Neuronal stem cell (in vitro differentiated cells): Measurements from ENCODE around the gene KDM4C.

Experiments used
- DNase-seq: peaks from one replicate; pipeline ENCODE4 v3.0.0-alpha.2; 2013; ENCODE audit warnings: low spot score
- H2AFZ ChIP-seq: one replicate; pipeline ENCODE4 v1.6.1; 2013; ENCODE audit warnings: mild to moderate bottlenecking, low read length, inconsistent platforms
- H2AK5ac ChIP-seq: 2 replicates; pipeline ENCODE4 v1.6.1; 2013; ENCODE audit warnings: low read depth, mild to moderate bottlenecking, inconsistent platforms, low read length, moderate library complexity, mixed read lengths
- H2BK120ac ChIP-seq: 2 replicates; pipeline ENCODE4 v1.6.1; 2013; ENCODE audit warnings: low read depth, mild to moderate bottlenecking, inconsistent platforms, low read length, moderate library complexity, mixed read lengths
- H2BK12ac ChIP-seq: one replicate; pipeline ENCODE4 v1.6.1; 2013; ENCODE audit warnings: low read length, inconsistent platforms
- H2BK15ac ChIP-seq: 2 replicates; pipeline ENCODE4 v1.6.1; 2013; ENCODE audit warnings: mild to moderate bottlenecking, low read length, inconsistent platforms, mixed read lengths
- H2BK5ac ChIP-seq: one replicate; pipeline ENCODE4 v1.6.1; 2013; ENCODE audit warnings: inconsistent platforms, mild to moderate bottlenecking, low read length, moderate library complexity
- H3K14ac ChIP-seq: one replicate; pipeline ENCODE4 v1.6.1; 2013; ENCODE audit warnings: low read length, inconsistent platforms
- H3K18ac ChIP-seq: 2 replicates; pipeline ENCODE4 v1.6.1; 2013; ENCODE audit warnings: low read length, inconsistent platforms
- H3K23ac ChIP-seq: 2 replicates; pipeline ENCODE4 v1.6.1; 2013; ENCODE audit warnings: low read depth, mild to moderate bottlenecking, mixed read lengths, low read length, inconsistent platforms; ENCODE audit not compliant: poor library complexity
- H3K27ac ChIP-seq: replicated peaks from 3 replicates; pipeline ENCODE4 v1.5.1; 2013; ENCODE audit warnings: low read length, inconsistent platforms
- H3K27me3 ChIP-seq, 3 experiments: 2 replicates each; pipeline ENCODE4 v1.6.1; 2013; ENCODE audit warnings: low read length in 3 of 3, mild to moderate bottlenecking in 2 of 3, inconsistent platforms in 1 of 3, low read depth in 1 of 3, mixed read lengths in 1 of 3, moderate library complexity in 1 of 3; ENCODE audit not compliant: control insufficient read depth in 3 of 3, insufficient read depth in 3 of 3
- H3K36me3 ChIP-seq, 2 donors: replicated peaks in 1 of 2; 2 replicates each; pipeline ENCODE4 v1.6.1; 2013; ENCODE audit warnings: low read length in 2 of 2; ENCODE audit not compliant: control insufficient read depth in 2 of 2, insufficient read depth in 2 of 2
- H3K4ac ChIP-seq: 2 replicates; pipeline ENCODE4 v1.6.1; 2013; ENCODE audit warnings: inconsistent platforms, mild to moderate bottlenecking, low read length, moderate library complexity
- H3K4me1 ChIP-seq, 2 donors: 1 replicate in 1 of 2; 2 replicates in 1 of 2; pipeline ENCODE4 v1.6.1; 2013; ENCODE audit warnings: low read length in 2 of 2, low read depth in 1 of 2; ENCODE audit not compliant: control insufficient read depth in 2 of 2, insufficient read depth in 1 of 2
- H3K4me2 ChIP-seq: one replicate; pipeline ENCODE4 v1.6.1; 2013; ENCODE audit warnings: mild to moderate bottlenecking, low read length, inconsistent platforms; ENCODE audit not compliant: insufficient read depth, poor library complexity, severe bottlenecking
- H3K4me3 ChIP-seq, 2 donors: 2 replicates each; pipeline ENCODE4 v1.5.1; 2013; ENCODE audit warnings: low read length in 2 of 2, mild to moderate bottlenecking in 2 of 2, inconsistent platforms in 1 of 2, moderate library complexity in 1 of 2
- H3K79me1 ChIP-seq: one replicate; pipeline ENCODE4 v1.6.1; 2013; ENCODE audit warnings: low read depth, mild to moderate bottlenecking, inconsistent platforms, low read length, moderate library complexity
- H3K9ac ChIP-seq: one replicate; pipeline ENCODE4 v1.6.1; 2013; ENCODE audit warnings: mild to moderate bottlenecking, low read depth, low read length, inconsistent platforms; ENCODE audit not compliant: poor library complexity
- H3K9me3 ChIP-seq, 2 donors: replicated peaks in 1 of 2; 2 replicates each; pipeline versions ENCODE3 to v1.6.1; 2013; ENCODE audit warnings: low read length in 2 of 2, mild to moderate bottlenecking in 2 of 2, inconsistent platforms in 1 of 2, low read depth in 1 of 2, mixed read lengths in 1 of 2, moderate library complexity in 1 of 2; ENCODE audit not compliant: control insufficient read depth in 2 of 2, insufficient read depth in 1 of 2
- H4K8ac ChIP-seq: one replicate; pipeline ENCODE4 v1.6.1; 2013; ENCODE audit warnings: low read depth, mild to moderate bottlenecking, inconsistent platforms, low read length, moderate library complexity
- H4K91ac ChIP-seq: one replicate; pipeline ENCODE4 v1.6.1; 2013; ENCODE audit warnings: low read length, low read depth, mild to moderate bottlenecking, inconsistent platforms; ENCODE audit not compliant: poor library complexity
- WGBS, 2 donors: extraction: QIAGEN DNeasy Blood & Tissue Kit; methylation state at CpG; one replicate each; pipeline ENCODE4 v1.1.7; 2013; ENCODE audit warnings: missing lambda C conversion rate in 2 of 2, mixed read lengths in 1 of 2; ENCODE audit not compliant: insufficient read length in 2 of 2, insufficient replicate concordance in 1 of 2; ENCODE audit errors: extremely low coverage in 2 of 2; 5-methylcytosine and 5-hydroxymethylcytosine counted together

Gene KDM4C

DNA sequence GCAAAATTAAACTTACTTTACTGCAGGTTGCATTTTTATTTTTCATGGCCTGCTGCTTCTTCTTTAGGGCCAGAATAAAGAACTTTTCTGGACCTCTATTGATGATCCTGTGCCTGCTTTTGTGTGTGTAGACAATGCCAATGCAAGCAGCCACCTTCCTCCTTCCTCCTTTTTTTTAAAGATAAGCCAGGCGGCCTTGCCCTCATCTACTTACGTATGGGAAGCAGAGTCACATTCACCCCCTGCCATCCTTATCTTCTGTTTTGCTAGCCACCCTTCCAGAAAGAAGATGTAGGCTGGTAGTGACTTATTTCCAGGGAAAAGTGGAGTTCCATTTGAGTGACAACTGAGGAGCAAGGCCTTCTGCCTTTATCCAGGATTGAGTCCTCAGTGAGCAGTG lies 122.9 kb downstream of the KDM4C start:
- H3K79me1 ChIP-seq, result no peaks in the 10 kb centered on the region
- no peak overlapping the region for H4K8ac ChIP-seq
- H3K36me3 ChIP-seq, result no peaks in the 10 kb centered on the region
- H3K4me2 ChIP-seq, result no peak overlapping the region
- H2BK120ac ChIP-seq, result no peak overlapping the region
- WGBS, 2 donors, result no CpG with 5 or more reads among the region's 2 CpGs
- H3K23ac ChIP-seq, result no peak overlapping the region
- no peak overlapping the region for H2BK12ac ChIP-seq
- H3K4ac ChIP-seq, result no peak overlapping the region
- peaks cover 4 to 5% of the 10 kb centered on the region in 2 donors for H3K4me1 ChIP-seq
- H2AFZ ChIP-seq, result no peak overlapping the region
- no peak overlapping the region for H3K9ac ChIP-seq
- no peaks in the 10 kb centered on the region for H3K9me3 ChIP-seq
- H3K4me3 ChIP-seq, result no peak overlapping the region
- H2AK5ac ChIP-seq, result no peak overlapping the region
- no peak overlapping the region for H3K27ac ChIP-seq
- H3K18ac ChIP-seq, result no peak overlapping the region
- no peaks in the 10 kb centered on the region for H3K27me3 ChIP-seq
- no peak overlapping the region for H2BK15ac ChIP-seq
- no peak overlapping the region for H3K14ac ChIP-seq
- no peak overlapping the region for H2BK5ac ChIP-seq
- H4K91ac ChIP-seq, result no peak overlapping the region
- no peak for DNase-seq

DNA sequence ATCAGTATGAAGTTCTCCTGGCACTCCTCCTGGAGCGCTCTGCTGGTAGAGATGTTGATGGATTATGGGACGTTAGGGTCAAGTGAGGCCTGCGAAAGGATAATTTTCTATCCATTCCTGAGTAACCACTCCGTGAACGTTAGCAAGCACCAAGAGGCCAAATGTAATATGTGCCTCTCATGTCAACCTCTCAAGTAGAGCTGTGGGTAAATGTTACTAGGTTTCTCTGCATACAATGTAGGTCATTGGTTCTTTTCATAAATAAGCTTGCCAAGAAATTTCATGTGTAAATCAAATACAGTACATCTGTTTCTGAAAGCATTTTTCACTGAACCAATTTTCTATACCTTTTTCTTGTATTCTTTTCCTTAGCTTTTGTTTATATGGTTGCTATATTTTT lies 126.3 kb downstream of the KDM4C start:
- H2BK15ac ChIP-seq, result no peak overlapping the region
- H3K14ac ChIP-seq, result no peak overlapping the region
- H3K36me3 ChIP-seq, result no peaks in the 10 kb centered on the region
- H3K27me3 ChIP-seq, result no peaks in the 10 kb centered on the region
- no peaks in the 10 kb centered on the region for H3K79me1 ChIP-seq
- no peak for DNase-seq
- H3K4me2 ChIP-seq, result no peak overlapping the region
- H3K4ac ChIP-seq, result no peak overlapping the region
- no peaks in the 10 kb centered on the region for H3K9me3 ChIP-seq
- no peak overlapping the region for H3K18ac ChIP-seq
- no peak overlapping the region for H2BK5ac ChIP-seq
- H4K91ac ChIP-seq, result no peak overlapping the region
- no peak overlapping the region for H2BK120ac ChIP-seq
- H4K8ac ChIP-seq, result no peak overlapping the region
- H3K4me3 ChIP-seq, result no peak overlapping the region
- H3K4me1 ChIP-seq, result peaks cover 5 to 8% of the 10 kb centered on the region in 2 donors
- H2AK5ac ChIP-seq, result no peak overlapping the region
- no peak overlapping the region for H2AFZ ChIP-seq
- WGBS, 2 donors, result no CpG with 5 or more reads among the region's 5 CpGs
- no peak overlapping the region for H2BK12ac ChIP-seq
- H3K27ac ChIP-seq, result no peak overlapping the region
- H3K23ac ChIP-seq, result no peak overlapping the region
- no peak overlapping the region for H3K9ac ChIP-seq

DNA sequence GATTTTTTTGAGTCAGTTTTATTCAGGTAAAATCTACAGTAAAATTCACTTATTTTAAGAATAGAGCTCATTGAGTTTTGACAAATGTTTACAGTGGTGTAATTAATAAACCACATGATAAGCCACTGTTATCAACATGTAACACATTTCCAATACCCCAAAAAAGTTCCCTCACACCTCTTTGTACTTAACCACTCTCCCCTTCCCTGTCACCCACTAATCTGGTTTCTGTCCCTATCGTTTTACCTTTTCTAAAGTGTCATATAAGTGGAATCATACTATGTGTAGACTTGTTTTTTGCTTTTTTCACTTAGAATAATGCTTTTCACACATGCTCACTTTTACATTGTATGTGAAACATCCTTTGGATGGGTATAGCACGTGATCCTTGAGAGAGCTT lies 127.2 kb downstream of the KDM4C start:
- DNase-seq, result no peak
- no peak overlapping the region for H2AFZ ChIP-seq

DNA sequence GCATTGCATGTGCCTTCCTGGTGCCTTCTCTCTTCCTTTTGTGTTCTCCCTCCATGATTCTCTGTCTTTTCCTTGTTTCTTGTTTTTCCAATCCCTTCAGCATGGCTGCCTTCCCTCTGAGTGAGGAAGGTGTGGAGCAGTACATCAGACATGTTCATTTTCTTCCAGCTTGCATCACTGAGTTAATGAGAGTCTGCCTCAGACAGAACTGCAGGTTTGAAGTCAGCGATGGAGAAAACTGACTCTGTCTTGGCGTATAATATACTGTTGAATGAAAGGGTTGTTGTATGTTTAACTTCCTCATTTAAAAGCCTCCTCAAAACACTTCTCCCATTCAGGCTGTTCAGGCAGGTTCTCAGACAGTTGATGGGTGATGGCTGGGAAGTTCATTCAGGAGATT lies 129.3 kb downstream of the KDM4C start:
- H3K27ac ChIP-seq, result no peak overlapping the region
- no peak overlapping the region for H4K91ac ChIP-seq
- no peaks in the 10 kb centered on the region for H3K79me1 ChIP-seq
- no peaks in the 10 kb centered on the region for H3K36me3 ChIP-seq
- H3K4me2 ChIP-seq, result no peak overlapping the region
- H3K9ac ChIP-seq, result no peak overlapping the region
- no CpG with 5 or more reads among the region's 2 CpGs for WGBS, 2 donors
- no peak overlapping the region for H3K4ac ChIP-seq
- H3K14ac ChIP-seq, result no peak overlapping the region
- H4K8ac ChIP-seq, result no peak overlapping the region
- H2BK12ac ChIP-seq, result no peak overlapping the region
- H2BK5ac ChIP-seq, result no peak overlapping the region
- no peak overlapping the region for H2BK15ac ChIP-seq
- H3K23ac ChIP-seq, result no peak overlapping the region
- H3K4me3 ChIP-seq, result no peak overlapping the region
- peaks cover 0 to 3% of the 10 kb centered on the region in 2 donors for H3K4me1 ChIP-seq
- H2BK120ac ChIP-seq, result no peak overlapping the region
- no peak overlapping the region for H3K18ac ChIP-seq
- H3K27me3 ChIP-seq, result no peaks in the 10 kb centered on the region
- no peak overlapping the region for H2AK5ac ChIP-seq
- no peaks in the 10 kb centered on the region for H3K9me3 ChIP-seq
- DNase-seq, result no peak
- H2AFZ ChIP-seq, result no peak overlapping the region

More for the DNA sequence above, 127.2 kb downstream of the KDM4C start:
- H2BK12ac ChIP-seq, result no peak overlapping the region
- no peak overlapping the region for H3K23ac ChIP-seq
- H3K4me2 ChIP-seq, result no peak overlapping the region
- H3K79me1 ChIP-seq, result no peaks in the 10 kb centered on the region
- H2BK120ac ChIP-seq, result no peak overlapping the region
- H4K91ac ChIP-seq, result no peak overlapping the region
- H3K27ac ChIP-seq, result no peak overlapping the region
- no peak overlapping the region for H2AK5ac ChIP-seq
- H3K36me3 ChIP-seq, result no peaks in the 10 kb centered on the region
- no peak overlapping the region for H3K14ac ChIP-seq
- peaks cover 5 to 8% of the 10 kb centered on the region in 2 donors for H3K4me1 ChIP-seq
- H3K18ac ChIP-seq, result no peak overlapping the region
- no peak overlapping the region for H3K4me3 ChIP-seq
- H3K9ac ChIP-seq, result no peak overlapping the region
- H3K27me3 ChIP-seq, result no peaks in the 10 kb centered on the region
- no peak overlapping the region for H2BK15ac ChIP-seq
- WGBS, 2 donors, result no CpG with 5 or more reads among the region's 2 CpGs
- no peak overlapping the region for H3K4ac ChIP-seq
- no peak overlapping the region for H2BK5ac ChIP-seq
- no peaks in the 10 kb centered on the region for H3K9me3 ChIP-seq
- no peak overlapping the region for H4K8ac ChIP-seq
